Duodenal mucosa (tissue), 2 donors: ENCODE measurements around the gene TLR3.
A peak's percentile ranks its signal among the peaks of the same experiment; 100 is the strongest.

ENCODE experiments used
- H3K27ac ChIP-seq: one replicate; pipeline ENCODE4 v1.7.0; 2013; ENCODE audit warnings: low read depth, low read length
- H3K27me3 ChIP-seq, 2 donors: one replicate each; pipeline ENCODE4 v1.7.0; 2013; ENCODE audit warnings: low read length in 2 of 2, control low read depth in 1 of 2; ENCODE audit not compliant: insufficient read depth in 2 of 2, control insufficient read depth in 1 of 2
- H3K36me3 ChIP-seq, 2 donors: one replicate each; pipeline ENCODE4 v1.7.0; 2013; ENCODE audit warnings: low read length in 2 of 2, control low read depth in 1 of 2; ENCODE audit not compliant: insufficient read depth in 2 of 2, control insufficient read depth in 1 of 2
- H3K4me1 ChIP-seq, 2 donors: one replicate each; pipeline ENCODE4 v1.7.0; 2013; ENCODE audit warnings: low read length in 2 of 2, control low read depth in 1 of 2; ENCODE audit not compliant: insufficient read depth in 2 of 2, control insufficient read depth in 1 of 2
- H3K4me3 ChIP-seq, 2 donors: one replicate each; pipeline ENCODE4 v1.7.0; 2013; ENCODE audit warnings: low read length in 2 of 2, low read depth in 1 of 2
- H3K9ac ChIP-seq, 2 donors: one replicate each; pipeline ENCODE4 v1.7.0; 2013; ENCODE audit warnings: low read length in 2 of 2, low read depth in 1 of 2
- H3K9me3 ChIP-seq, 2 donors: one replicate each; pipeline ENCODE4 v1.7.0; 2013; ENCODE audit warnings: low read length in 2 of 2, control low read depth in 1 of 2; ENCODE audit not compliant: control insufficient read depth in 1 of 2

The TLR3 gene

DNA sequence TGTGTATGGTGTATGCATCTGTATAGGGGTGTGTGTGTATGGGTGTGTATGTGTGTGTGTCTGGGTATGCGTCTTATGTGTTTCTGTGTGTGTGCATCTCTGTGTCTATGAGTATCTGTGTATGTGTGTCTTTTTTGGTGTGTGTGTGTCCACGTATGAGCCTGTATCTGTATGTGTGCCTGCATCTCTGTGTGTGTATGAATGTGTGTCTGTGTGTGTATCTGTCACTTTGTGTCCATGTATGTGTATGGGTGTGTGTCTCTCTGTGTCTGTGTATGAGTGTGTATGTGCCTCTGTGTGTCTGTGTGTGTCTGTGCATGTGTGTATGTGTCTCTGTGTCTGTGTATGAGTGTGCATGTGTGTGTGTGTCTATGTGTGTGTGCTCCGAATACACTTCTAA is 59.9 kb downstream of the TLR3 start:
- H3K9me3 ChIP-seq = no peaks in the 10 kb centered on the region
- H3K36me3 ChIP-seq = no peaks in the 10 kb centered on the region
- H3K9ac ChIP-seq = no peak overlapping the region
- no peak overlapping the region for H3K27ac ChIP-seq
- peaks cover 3 to 10% of the 10 kb centered on the region in 2 donors for H3K4me1 ChIP-seq
- no peak overlapping the region for H3K4me3 ChIP-seq
- no peaks in the 10 kb centered on the region for H3K27me3 ChIP-seq

DNA sequence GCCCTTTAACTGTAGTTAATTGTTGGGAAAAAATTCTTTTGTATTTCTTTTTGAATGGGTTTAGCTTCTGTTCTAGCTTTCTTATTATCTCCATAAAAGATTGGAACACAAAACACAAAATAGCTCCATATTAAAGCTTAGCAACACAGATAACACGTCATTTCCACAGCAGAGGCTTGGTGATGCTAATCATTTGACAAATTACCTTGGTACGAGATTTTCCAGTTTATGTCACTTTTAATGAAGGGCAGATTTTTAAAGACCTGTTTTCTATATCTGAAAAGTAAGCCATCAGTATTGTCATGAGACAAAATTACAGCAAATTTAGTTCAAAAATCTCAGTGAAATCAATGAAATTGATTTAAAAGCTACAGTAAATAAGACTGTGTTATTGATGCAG is 63.0 kb downstream of the TLR3 start:
- Histone ChIP-seq H3K27ac (no peak overlapping the region), H3K27me3 (no peaks in the 10 kb centered on the region), H3K4me3 (no peak overlapping the region), H3K4me1 (peaks cover 3 to 10% of the 10 kb centered on the region in 2 donors), H3K9ac (no peak overlapping the region), H3K36me3 (no peaks in the 10 kb centered on the region), H3K9me3 (no peaks in the 10 kb centered on the region)

DNA sequence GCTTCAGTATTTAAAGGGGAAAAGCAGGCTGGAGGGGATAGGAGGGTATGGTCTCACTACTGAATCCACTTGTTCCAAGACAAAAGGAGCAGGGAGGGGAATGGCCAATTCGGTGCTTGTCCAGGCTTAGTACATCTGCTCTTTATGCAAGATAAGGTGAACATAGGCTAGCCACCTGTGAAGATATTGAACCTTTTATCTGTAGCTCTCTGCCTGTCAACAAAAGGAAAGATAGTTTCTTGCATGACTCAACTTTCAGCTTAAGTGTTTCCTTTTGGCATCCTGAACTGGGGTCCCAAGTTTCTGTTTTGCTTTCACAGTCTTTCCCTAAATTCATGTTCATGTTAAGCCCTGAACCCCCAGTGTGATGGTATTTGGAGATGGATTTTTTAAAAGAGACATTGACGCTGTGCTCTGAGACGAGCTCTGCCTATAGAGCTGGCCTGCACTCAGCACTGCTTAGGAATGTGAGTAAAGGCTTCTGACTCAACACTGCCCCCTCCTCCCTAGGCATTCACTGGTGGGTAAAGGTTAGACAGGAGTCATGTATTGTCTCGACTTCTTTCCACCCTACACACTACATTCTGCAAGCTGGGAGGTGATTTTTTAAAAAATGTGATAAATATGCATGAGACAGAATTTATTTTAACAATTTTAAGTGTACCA is 63.8 kb downstream of the TLR3 start:
- no peaks in the 10 kb centered on the region for H3K27me3 ChIP-seq
- H3K9ac ChIP-seq = no peak overlapping the region
- H3K27ac ChIP-seq = no peak overlapping the region
- no peaks in the 10 kb centered on the region for H3K36me3 ChIP-seq
- peak overlapping the region in 1 of 2 donors; percentile 35 for H3K4me3 ChIP-seq
- peaks cover 3 to 10% of the 10 kb centered on the region in 2 donors for H3K4me1 ChIP-seq
- H3K9me3 ChIP-seq = no peaks in the 10 kb centered on the region

DNA sequence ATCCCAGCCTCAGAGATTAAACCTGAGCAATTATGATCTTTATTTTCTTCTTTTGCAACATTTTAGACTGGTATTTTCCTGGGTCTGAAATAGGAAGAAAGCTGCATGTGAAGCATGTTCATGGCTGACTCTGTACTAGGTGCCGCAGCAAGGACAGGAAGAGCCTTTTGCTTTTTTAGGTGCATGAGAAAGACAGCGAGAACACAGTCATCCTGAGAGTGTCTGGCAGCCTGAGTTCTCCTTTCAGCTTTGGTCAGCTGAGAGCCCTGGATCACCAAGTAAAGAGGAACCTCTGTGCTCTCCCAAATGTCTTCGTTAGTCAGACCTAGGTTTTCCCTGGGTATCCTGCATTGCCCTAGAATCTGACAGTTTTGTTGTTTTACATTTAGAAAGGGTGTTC is 65.3 kb downstream of the TLR3 start:
- no peaks in the 10 kb centered on the region for H3K27me3 ChIP-seq
- peaks cover 3 to 10% of the 10 kb centered on the region in 2 donors for H3K4me1 ChIP-seq
- no peak overlapping the region for H3K9ac ChIP-seq
- no peaks in the 10 kb centered on the region for H3K36me3 ChIP-seq
- no peaks in the 10 kb centered on the region for H3K9me3 ChIP-seq
- no peak overlapping the region for H3K27ac ChIP-seq
- H3K4me3 ChIP-seq = no peak overlapping the region

DNA sequence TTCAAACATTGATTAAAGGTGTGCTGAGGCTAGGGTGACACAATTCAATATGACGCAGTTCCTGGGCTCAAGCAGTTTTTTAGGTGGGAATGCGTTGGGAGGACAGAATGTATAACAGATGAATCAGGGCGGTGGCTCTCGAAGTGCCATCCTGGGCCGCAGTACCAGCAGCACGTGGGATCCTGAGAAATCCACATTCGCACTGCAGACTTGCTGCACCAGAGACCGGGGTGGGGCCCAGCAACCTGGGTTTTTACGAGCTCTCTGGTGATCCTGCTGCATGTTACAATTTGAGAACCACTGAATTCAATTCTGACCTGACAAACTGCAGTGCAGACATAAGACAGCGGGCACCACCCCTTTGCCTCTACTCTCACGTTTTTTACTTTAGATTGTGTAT is 65.9 kb downstream of the TLR3 start:
- H3K4me1 ChIP-seq = peaks cover 3 to 10% of the 10 kb centered on the region in 2 donors
- H3K9ac ChIP-seq = no peak overlapping the region
- no peaks in the 10 kb centered on the region for H3K27me3 ChIP-seq
- no peak overlapping the region for H3K27ac ChIP-seq
- H3K4me3 ChIP-seq = no peak overlapping the region
- no peaks in the 10 kb centered on the region for H3K36me3 ChIP-seq
- H3K9me3 ChIP-seq = no peaks in the 10 kb centered on the region

DNA sequence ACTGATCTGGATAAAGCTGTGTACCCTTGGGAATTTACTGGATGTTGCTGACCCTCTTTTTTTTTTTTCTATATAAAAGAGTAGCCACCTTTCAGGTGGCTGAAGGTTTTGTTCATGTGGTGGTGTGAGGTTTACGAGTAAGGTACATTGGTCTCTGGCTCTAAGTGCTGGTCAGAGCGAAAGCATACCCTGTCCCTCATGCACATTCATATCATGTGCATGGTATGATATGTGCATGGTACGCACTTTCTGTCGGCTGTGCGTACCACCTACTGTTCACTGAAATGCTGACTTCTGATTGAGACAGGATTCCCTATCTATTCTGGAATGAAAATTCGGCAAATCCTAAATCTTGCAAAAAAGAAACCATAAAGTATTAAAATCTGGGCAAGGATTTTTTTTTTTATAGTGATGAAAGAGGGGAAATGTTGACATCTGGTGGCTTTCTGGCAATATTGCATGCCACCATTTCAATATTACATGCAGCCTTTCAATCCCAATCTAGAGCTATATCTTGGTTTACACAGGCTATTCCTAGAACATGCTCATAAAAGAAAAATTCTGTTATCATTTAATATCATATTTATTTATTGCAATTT is 68.3 kb downstream of the TLR3 start:
- no peak overlapping the region for H3K27ac ChIP-seq
- no peaks in the 10 kb centered on the region for H3K9me3 ChIP-seq
- no peak overlapping the region for H3K9ac ChIP-seq

More for the DNA sequence above, 68.3 kb downstream of the TLR3 start:
- Histone ChIP-seq H3K4me1 (peaks cover 3 to 9% of the 10 kb centered on the region in 2 donors), H3K4me3 (peak overlapping the region in 1 of 2 donors; percentile 18), H3K27me3 (no peaks in the 10 kb centered on the region), H3K36me3 (no peaks in the 10 kb centered on the region)
